ENCODE results near the gene TPM2. TPM values are rescaled to one million over a fixed set of nuclear protein-coding genes. Genes with fewer than 3 reads are reported as not detected.

TPM2 gene
- total and polyA plus RNA-seq, 2 donors (not counting 1 experiment from before 2014, with no cell fraction given) = 2.4 to 6.3 TPM

GRCh38 chr9:35679766-35680330 lies 9.9 kb downstream of the TPM2 start:
- intact Hi-C loops (cut with micrococcal nuclease) = no loop called here

More at GRCh38 chr9:35679766-35680330, 9.9 kb downstream of the TPM2 start:
- TF ChIP-seq EZH2 (IDR thresholded peaks at IDR 0.05; ENCODE audit: borderline replicate concordance, insufficient read depth, low read depth, low read length, poor library complexity, severe bottlenecking) = no peak
- TF ChIP-seq CTCF (IDR thresholded peaks at IDR 0.05) = no peak
- Mint-ChIP-seq H3K4me3 (no peak overlapping the region), H3K27me3 (peaks cover 4% of the 10 kb centered on the region), H3K4me1 (peaks cover 30% of the 10 kb centered on the region), H3K9me3 (ENCODE audit: insufficient read depth) (no peaks in the 10 kb centered on the region), H3K27ac (no peak overlapping the region)
- Histone ChIP-seq H3K4me2 (replicated peaks; ENCODE audit: low read depth, low read length, poor library complexity, severe bottlenecking) (peak overlapping the region; percentile 53), H3K4me3 (ENCODE audit: control extremely low read depth in 1 of 5, extremely low read depth in 1 of 5, insufficient read depth in 1 of 5, low read depth in 2 of 5, low read length in 4 of 5) (peak overlapping the region in 1 of 5 experiments; percentile 28), H3K9me3 (ENCODE audit: control extremely low read depth in 1 of 3, control insufficient read depth in 2 of 3, insufficient read depth in 1 of 3, low read length in 2 of 3) (peaks cover 0 to 4% (median 0%) of the 10 kb centered on the region in 3 donors), H3K79me2 (ENCODE audit: control insufficient read depth, insufficient read depth, low read length) (no peaks in the 10 kb centered on the region), H3K9ac (ENCODE audit: low read length) (no peak overlapping the region), H3K4me1 (ENCODE audit: control insufficient read depth in 2 of 2, insufficient read depth in 2 of 2, low read length in 2 of 2) (peaks cover 24 to 36% of the 10 kb centered on the region in 2 donors), H3K36me3 (replicated peaks in 1 of 2; ENCODE audit: control extremely low read depth in 1 of 2, control insufficient read depth in 1 of 2, extremely low read depth in 1 of 2, insufficient read depth in 2 of 2, low read length in 1 of 2) (no peaks in the 10 kb centered on the region), H3K27ac (ENCODE audit: low read length in 2 of 2) (no peak overlapping the region), H2AFZ (ENCODE audit: insufficient read depth, low read depth, low read length, poor library complexity, severe bottlenecking) (no peak overlapping the region), H4K20me1 (ENCODE audit: control insufficient read depth, insufficient read depth, low read length, poor library complexity, severe bottlenecking) (no peaks in the 10 kb centered on the region), H3K27me3 (replicated peaks in 1 of 4; ENCODE audit: control extremely low read depth in 1 of 4, control insufficient read depth in 3 of 4, insufficient read depth in 4 of 4, low read length in 3 of 4) (peaks cover 0 to 14% (median 3%) of the 10 kb centered on the region in 4 experiments)
- no peak for ATAC-seq (ENCODE audit: low read depth)
- no peak for DNase-seq
- 91% methylated on average over 7 of the region's 8 CpGs for whole genome bisulfite sequencing (ENCODE audit: insufficient coverage)
- POLR2A ChIA-PET = interaction anchor here (0.6 to 1.7 kb wide), 4 partner anchors 10 to 30 kb away, joined by 3 to 7 read pairs (median 3); partner anchors contain the start of genes CCDC107 and RMRP
- CTCF ChIA-PET = interaction anchor here (1.4 to 3.7 kb wide), 5 partner anchors 9 to 22 kb away, joined by 4 to 34 read pairs (median 7); partner anchors contain the start of genes ARHGEF39, CCDC107, RMRP and TPM2
